SU-DHL-6 (cell line): Measurements from ENCODE around the gene NKAIN4.

ENCODE experiments used
- H2AFZ ChIP-seq: fragments of 200-600 bp; sonication (generic); 2 replicates; pipeline ENCODE4 v1.6.1; 2014; ENCODE audit warnings: low read depth, mild to moderate bottlenecking, moderate library complexity, mixed read lengths, antibody characterized with exemption, low read length; ENCODE audit not compliant: severe bottlenecking
- H3F3A ChIP-seq: fragments of 200-600 bp; shearing (Covaris generic); 2 replicates; pipeline ENCODE4 v1.6.0; 2016; ENCODE audit warnings: antibody characterized with exemption, mild to moderate bottlenecking; ENCODE audit not compliant: insufficient read depth
- H3K27ac ChIP-seq: fragments of 200-600 bp; sonication (generic); 2 replicates; pipeline ENCODE4 v1.5.1; 2016; ENCODE audit warnings: low read depth, mild to moderate bottlenecking, low read length, moderate library complexity, mixed read lengths
- H3K27me3 ChIP-seq: fragments of 200-600 bp; sonication (generic), shearing (Covaris generic); 2 replicates; pipeline ENCODE4 v1.6.0; 2014; ENCODE audit warnings: mild to moderate bottlenecking, low read length
- H3K36me3 ChIP-seq: fragments of 200-600 bp; sonication (generic); 2 replicates; pipeline ENCODE4 v1.6.1; 2014; ENCODE audit warnings: mild to moderate bottlenecking, low read length, mixed read lengths
- H3K4me2 ChIP-seq: fragments of 300-600, 200-600 bp; shearing (Covaris generic), sonication (generic); 2 replicates; pipeline ENCODE4 v1.6.0; 2014; ENCODE audit warnings: low read length, low read depth, mild to moderate bottlenecking; ENCODE audit not compliant: poor library complexity, severe bottlenecking
- H3K4me3 ChIP-seq: fragments of 200-600 bp; sonication (generic); 2 replicates; pipeline ENCODE4 v1.5.1; 2014; ENCODE audit warnings: antibody characterized with exemption, low read length, mild to moderate bottlenecking, mixed read lengths; ENCODE audit not compliant: insufficient read depth, poor library complexity, severe bottlenecking
- H3K79me2 ChIP-seq: fragments of 200-600 bp; sonication (generic); 2 replicates; pipeline ENCODE4 v1.6.1; 2014; ENCODE audit warnings: mild to moderate bottlenecking, low read length, moderate library complexity; ENCODE audit not compliant: insufficient read depth
- H3K9ac ChIP-seq: fragments of 200-600 bp; sonication (generic); 2 replicates; pipeline ENCODE4 v1.7.0; 2014; ENCODE audit warnings: mild to moderate bottlenecking, low read length
- H3K9me2 ChIP-seq: fragments of 200-600 bp; sonication (generic); replicated peaks from 2 replicates; pipeline ENCODE4 v1.6.1; 2014; ENCODE audit warnings: low read length; ENCODE audit not compliant: insufficient read depth
- H3K9me3 ChIP-seq: fragments of 200-600 bp; sonication (generic); 2 replicates; pipeline ENCODE4 v1.6.1; 2014; ENCODE audit warnings: low read length, mixed read lengths; ENCODE audit not compliant: insufficient read depth
- H4K20me1 ChIP-seq: fragments of 200-600 bp; sonication (generic); 2 replicates; pipeline ENCODE4 v1.6.1; 2014; ENCODE audit warnings: low read depth, mild to moderate bottlenecking, antibody characterized with exemption, low read length, moderate library complexity, mixed read lengths
- CTCF ChIP-seq: fragments of 200-600 bp; sonication (generic); IDR thresholded peaks from one replicate; pipeline ENCODE4 v1.5.1; 2017; ENCODE audit warnings: antibody characterized with exemption, mild to moderate bottlenecking, low read length, moderate library complexity; ENCODE audit not compliant: insufficient read depth, poor library complexity, severe bottlenecking
- EZH2phosphoT487 ChIP-seq: fragments of 200-600 bp; sonication (generic), shearing (Covaris generic); conservative IDR thresholded peaks from 2 replicates; pipeline ENCODE4 v1.6.1; 2018; ENCODE audit warnings: mild to moderate bottlenecking, antibody characterized with exemption, low read length, moderate library complexity, mixed read lengths

The NKAIN4 gene

GRCh38 chr20:63291811-63292210 lies 37.5 kb upstream of the NKAIN4 start:
- H3K9me2 ChIP-seq: no peaks in the 10 kb centered on the region
- H3K9ac ChIP-seq: no peak overlapping the region
- H3K4me2 ChIP-seq: no peak overlapping the region
- H3K27ac ChIP-seq: no peak overlapping the region
- no peaks in the 10 kb centered on the region for H4K20me1 ChIP-seq
- no peak overlapping the region for H3K4me3 ChIP-seq
- H3F3A ChIP-seq: no peaks in the 10 kb centered on the region
- H3K79me2 ChIP-seq: no peaks in the 10 kb centered on the region
- H3K27me3 ChIP-seq: no peaks in the 10 kb centered on the region
- TF ChIP-seq CTCF (no peak), EZH2phosphoT487 (no peak)
- no peak overlapping the region for H2AFZ ChIP-seq
- H3K36me3 ChIP-seq: no peaks in the 10 kb centered on the region
- H3K9me3 ChIP-seq: no peaks in the 10 kb centered on the region

GRCh38 chr20:63290677-63291472 lies 36.6 kb upstream of the NKAIN4 start:
- Histone ChIP-seq H3F3A (no peaks in the 10 kb centered on the region), H3K9me2 (no peaks in the 10 kb centered on the region), H4K20me1 (no peaks in the 10 kb centered on the region), H3K79me2 (no peaks in the 10 kb centered on the region), H3K4me2 (no peak overlapping the region), H3K27ac (no peak overlapping the region), H3K9me3 (no peaks in the 10 kb centered on the region), H2AFZ (no peak overlapping the region), H3K27me3 (no peaks in the 10 kb centered on the region), H3K9ac (no peak overlapping the region), H3K36me3 (no peaks in the 10 kb centered on the region), H3K4me3 (no peak overlapping the region)
- no peak for TF ChIP-seq EZH2phosphoT487
- peak; percentile 46 for TF ChIP-seq CTCF

GRCh38 chr20:63290136-63290676 lies 35.9 kb upstream of the NKAIN4 start:
- no peak overlapping the region for H3K9ac ChIP-seq
- H3K9me2 ChIP-seq: no peaks in the 10 kb centered on the region
- H3K79me2 ChIP-seq: no peaks in the 10 kb centered on the region
- H4K20me1 ChIP-seq: no peaks in the 10 kb centered on the region
- H3K4me3 ChIP-seq: no peak overlapping the region
- TF ChIP-seq CTCF: no peak
- no peaks in the 10 kb centered on the region for H3K27me3 ChIP-seq
- no peak overlapping the region for H3K27ac ChIP-seq
- no peak overlapping the region for H2AFZ ChIP-seq
- no peaks in the 10 kb centered on the region for H3F3A ChIP-seq
- no peaks in the 10 kb centered on the region for H3K36me3 ChIP-seq
- H3K4me2 ChIP-seq: no peak overlapping the region
- H3K9me3 ChIP-seq: no peaks in the 10 kb centered on the region
